SK-N-MC (cell line): ENCODE data around the gene RNF223.

Experiments
- EZH2 ChIP-seq: fragments of 200-600 bp; sonication (generic); IDR thresholded peaks from one replicate; pipeline ENCODE4 v1.6.1; 2017; ENCODE audit warnings: antibody characterized with exemption
- POLR2AphosphoS5 ChIP-seq: IDR thresholded peaks from 2 replicates; pipeline ENCODE4 v1.6.1; 2012; ENCODE audit warnings: mild to moderate bottlenecking, low read depth, low read length, borderline replicate concordance

- TF ChIP-seq POLR2AphosphoS5 = no peak
- TF ChIP-seq EZH2 = no peak
These were observed 36.5 kb upstream of the RNF223 start for GRCh38 chr1:1110561-1110971.
